GM19099 (cell line): ENCODE results near the gene MDM4.

Source experiments
- POLR2A ChIP-seq: IDR thresholded peaks from 3 replicates; pipeline ENCODE4 v1.6.1; 2011; ENCODE audit warnings: low read depth; ENCODE audit not compliant: insufficient read length; ENCODE audit errors: extremely low read depth

Gene MDM4

DNA sequence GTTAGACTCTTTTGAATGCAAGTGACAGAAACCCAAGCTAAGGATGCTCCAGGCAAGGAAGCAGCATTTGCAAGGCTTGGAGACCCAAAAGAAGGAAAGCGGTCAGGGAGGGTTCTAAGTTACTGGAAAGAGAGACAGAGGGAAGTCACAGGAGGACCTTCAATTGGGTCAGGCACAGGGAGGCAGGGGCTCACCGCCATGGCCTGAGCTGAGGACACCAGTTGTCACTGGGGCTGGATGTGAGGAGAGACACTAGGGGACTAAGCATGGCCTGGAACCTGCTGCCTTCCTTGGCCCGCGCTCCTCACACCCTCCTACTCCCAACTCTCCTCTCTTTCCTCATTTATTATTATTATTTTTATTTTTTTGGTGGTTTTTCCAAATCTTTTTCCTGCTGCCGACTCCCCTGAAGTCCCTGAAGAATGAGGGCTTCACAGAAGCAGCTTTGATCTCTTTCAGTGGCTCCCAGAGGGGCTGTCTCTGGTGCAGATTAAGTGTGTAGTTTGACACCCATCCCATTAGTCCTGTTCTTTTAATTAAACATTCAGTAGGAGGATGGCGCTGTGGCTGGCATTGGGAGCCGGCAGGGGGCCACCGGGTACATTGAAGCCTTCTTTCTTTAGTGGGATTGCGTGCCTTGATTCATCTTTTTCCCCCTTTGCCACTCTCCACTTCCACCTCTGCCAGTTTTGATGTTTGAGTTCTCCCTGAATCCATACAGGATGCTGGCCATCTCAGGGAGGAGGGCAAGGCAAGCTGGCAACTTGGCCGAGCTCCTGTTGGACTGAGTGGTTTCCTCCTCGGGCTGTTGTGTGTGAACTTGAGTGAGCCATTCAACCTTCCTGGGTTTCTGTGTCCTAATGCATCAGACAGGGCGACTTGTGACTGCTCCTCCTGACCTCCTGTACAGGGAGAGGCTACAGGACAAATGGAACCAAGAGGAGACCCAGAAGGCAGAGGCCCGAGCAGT is 59.3 kb downstream of the MDM4 start:
- TF ChIP-seq POLR2A, result no peak

DNA sequence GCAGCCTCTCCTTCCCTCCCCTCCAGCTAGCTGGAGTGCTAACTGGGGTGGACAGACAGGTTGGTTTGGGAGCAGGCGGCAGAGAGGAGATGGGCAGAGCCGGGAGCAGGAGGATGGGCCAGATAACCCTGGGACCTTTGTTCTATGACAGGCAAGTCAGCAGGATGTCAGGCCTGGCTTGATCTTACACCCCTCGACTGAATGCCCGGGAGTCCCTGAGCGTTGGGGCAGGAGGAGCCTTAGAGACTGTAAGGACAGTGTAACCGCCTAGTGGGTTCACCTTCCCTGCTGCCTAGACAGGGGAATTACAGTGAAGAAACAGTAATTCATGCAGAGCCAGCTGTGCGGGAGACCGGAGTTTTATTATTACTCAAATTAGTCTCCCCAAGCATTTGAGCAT is 60.2 kb downstream of the MDM4 start:
- no peak for TF ChIP-seq POLR2A

DNA sequence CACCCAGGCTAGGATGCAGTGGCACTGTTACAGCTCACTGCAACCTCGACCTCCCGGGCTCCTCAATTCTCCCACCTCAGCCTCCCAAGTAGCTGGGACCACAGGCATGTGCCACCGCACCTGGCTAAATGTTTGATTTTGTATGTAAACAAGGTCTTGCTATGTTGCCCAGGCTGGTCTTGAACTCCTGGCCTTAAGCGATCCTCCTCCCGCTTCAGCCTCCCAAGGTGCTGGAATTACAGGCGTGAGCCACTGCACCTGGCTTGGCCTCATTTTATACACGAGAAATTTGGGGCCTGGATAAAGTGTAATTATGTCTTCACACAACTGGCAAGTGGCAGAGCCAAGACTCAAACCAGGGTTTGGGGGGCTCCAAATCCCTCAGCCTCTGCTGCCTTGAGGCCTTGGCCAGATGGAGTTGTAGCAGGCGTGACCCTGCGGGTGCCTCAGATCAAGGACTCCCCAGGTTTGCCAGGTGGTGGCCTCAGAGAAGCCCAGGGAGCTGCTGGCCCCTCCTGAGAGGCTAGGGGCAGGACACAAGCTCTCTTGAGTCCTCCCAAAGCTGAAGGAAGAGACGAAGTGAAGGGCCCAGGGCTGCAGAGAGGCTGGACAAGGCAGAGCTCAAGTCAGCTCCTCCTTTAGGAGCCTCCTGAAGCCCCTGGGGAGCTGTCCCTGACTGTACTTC is 61.7 kb downstream of the MDM4 start:
- no peak for TF ChIP-seq POLR2A

DNA sequence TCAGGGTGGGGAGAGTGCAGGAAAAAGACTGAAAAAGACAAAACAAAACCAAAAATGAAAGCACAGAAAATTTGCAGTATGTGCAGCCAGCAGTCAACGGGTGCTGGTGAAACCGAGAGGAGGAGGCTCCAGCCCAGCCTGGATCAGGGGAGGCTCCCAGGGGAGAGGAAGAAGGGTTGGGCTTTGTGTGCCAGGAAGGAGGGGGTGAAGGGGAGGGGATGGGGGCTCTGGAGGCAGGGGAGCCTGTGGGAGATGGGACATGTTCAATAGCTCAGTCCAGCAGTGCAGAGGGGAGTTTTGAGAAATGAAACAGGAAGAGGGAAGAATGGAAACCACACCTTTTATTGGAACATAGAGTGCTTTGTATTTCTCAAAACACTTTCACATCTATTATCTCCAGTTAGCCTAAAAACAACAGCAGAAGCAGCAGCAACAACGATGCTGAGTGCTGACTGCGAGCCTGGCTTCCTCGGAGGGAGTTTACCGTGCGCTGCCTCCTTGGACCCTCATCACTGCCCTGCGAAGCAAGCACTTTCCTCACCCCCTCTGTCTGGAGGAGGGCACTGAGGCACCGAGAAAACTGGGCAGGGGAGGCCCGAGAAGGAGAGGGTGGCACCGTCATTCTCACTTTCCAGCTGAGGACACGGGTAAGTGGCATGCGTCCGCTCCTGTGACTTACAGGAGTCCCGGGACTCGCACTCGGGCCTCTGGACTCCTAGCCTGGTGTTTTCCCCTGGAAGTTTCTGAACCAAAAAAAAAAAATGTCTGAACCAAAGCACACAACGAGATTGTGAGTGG is 62.9 kb downstream of the MDM4 start:
- peak; percentile 23 for TF ChIP-seq POLR2A

DNA sequence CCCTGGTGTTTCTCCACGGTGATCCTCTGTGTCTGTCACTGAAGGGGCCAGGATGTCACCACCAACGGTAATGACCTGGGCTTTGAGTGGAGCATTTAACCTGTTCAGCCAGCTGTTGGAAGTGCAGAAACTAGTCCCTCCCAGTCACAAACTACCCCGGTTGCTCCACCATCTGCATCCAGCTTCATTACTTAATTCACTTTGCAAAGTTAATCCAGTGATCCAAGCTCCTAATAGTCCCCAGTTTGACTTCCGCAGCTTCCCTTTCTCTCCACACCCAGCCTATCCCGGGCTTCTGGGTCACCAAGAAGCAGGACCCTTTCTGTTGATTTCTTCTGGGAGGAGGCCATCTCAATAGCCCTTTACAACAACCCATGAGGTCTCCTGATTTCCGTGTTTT is 63.5 kb downstream of the MDM4 start:
- no peak for TF ChIP-seq POLR2A

DNA sequence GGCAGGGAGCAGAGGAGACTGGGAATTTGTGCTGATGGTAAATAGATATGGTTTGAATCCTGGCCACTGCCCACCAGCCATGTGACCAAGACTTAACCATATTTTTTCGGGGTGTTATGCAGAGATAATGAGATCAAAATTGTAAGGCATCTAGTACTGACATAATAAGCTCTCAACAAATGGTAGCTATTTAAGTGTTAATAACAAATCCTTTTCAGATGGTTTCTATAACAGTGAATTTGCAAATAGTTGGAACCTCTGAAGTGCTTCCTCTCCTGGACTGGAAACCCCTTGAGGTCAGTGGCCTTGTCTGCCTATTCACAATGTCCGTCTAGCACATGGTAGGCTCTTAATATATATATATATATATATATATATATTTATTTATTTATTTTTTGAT is 64.7 kb downstream of the MDM4 start:
- TF ChIP-seq POLR2A, result no peak

DNA sequence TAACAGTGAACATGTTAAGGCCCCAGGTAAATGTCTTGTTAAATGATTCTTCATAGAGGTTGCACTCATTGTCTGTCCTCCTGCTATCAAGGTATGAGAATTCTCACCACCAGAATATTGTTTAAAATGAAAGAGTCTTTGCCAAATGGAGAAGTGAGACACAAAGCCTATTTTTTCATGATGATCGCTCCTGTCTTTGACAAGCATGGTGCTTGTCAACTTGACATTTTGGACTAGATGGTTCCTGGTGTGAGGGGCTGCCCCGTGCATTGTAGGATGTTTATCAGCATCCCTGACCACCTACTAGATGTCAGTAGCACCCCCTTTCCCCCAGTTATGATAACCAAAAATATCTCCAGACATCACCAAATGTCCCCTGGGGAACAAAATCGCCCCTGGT is 65.6 kb downstream of the MDM4 start:
- TF ChIP-seq POLR2A, result no peak

DNA sequence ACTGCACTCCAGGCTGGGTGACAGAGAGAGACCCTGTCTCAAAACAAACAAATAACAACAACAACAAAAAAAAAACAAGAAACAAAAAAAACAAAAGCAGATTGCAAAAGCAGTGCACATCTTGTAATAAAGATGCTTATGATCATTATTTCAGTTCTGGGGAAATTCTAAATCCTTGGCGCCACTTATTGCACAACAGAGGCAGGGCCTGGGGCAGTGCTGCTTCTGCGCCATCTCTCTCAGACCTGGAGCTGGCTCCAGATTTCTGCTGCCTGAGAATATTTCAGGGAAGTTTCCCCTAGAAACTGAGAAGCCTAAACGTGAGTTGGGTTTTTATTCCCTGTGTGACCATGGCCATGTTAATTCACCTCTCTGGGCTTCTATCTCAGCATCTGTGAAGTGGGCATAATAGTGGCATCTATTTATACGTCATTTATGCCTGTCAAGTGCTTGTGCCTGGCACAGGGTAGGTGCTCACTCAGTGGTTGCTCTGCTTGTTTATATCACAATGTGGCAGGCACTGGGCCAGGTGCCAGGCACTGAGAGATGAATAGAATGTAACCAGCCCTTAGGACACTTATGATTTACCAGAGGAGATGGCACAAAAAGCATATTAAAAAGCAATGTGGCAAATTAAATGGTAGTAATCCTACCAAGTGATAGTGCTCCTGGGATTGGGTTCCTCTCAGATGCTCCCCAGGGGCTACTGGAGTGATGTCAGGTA is 67.9 kb downstream of the MDM4 start:
- TF ChIP-seq POLR2A, result no peak

DNA sequence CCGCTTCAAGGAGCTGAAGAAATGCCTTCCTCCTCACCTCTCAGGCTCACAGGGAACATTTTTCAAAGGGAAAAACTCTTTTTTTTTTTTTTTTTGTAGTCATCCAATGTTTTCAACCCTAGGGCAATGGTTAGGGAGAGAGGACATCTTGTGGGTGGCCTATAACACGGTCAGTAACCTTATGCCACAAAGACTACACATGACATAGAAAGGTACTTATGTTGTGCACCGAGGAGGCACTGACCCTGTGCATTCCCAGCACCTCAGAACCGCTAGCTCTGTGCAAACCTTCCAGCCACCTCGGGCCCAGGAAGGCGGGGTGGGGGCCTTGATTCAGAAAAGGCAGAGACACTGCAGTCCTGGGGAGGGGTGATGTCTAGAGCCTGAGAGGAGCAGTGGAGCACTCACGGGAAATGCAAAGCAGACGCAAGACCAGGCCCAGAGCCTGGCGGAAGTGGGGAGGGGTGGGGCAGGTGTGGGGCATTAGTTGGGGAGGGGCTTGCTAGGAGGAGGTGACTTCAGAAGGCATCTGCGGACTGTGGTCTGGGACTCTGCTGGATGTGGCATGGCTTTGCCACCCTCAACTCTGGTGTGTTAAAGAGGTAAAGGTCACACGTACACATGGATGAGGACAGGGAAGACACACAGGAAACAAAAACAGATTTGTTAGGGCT is 68.6 kb downstream of the MDM4 start:
- TF ChIP-seq POLR2A, result no peak

DNA sequence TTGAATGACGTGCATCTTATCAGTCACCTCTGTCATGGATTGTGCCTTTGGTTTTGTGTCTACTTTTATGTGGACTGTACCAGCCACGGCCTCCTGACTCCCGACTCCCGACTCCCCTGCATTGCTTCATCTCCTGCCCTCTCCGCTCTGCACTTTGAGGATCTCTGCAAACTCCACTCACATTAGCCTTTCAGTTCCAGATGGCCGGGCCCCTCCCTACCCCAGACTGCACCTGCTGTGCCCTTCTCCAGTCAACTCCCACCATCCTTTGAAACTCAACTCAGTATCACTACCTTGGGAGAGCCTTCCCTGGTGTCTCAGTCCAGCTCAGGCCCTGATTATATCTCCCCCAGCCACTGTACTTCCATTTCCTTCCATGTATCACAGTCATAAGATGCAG is 71.4 kb downstream of the MDM4 start:
- no peak for TF ChIP-seq POLR2A

DNA sequence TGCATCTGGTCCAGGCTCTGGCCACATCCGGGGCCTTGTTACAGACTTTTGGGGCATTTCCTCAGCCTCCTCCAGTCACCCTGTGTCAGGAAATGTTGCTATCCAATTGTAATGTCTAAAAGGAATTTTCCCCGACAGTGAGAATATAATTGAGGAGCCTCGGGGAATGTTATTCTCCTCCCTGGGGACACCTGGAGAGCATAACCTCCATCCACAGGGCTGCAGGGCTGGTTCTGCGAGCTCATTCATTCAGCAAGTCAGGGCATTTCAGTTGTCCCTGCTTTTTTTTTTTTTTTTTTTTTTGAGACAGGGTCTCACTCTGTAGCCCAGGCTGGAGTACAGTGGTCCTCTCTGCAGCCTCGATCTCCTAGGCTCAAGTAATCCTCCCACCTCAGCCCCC is 72.6 kb downstream of the MDM4 start:
- no peak for TF ChIP-seq POLR2A

DNA sequence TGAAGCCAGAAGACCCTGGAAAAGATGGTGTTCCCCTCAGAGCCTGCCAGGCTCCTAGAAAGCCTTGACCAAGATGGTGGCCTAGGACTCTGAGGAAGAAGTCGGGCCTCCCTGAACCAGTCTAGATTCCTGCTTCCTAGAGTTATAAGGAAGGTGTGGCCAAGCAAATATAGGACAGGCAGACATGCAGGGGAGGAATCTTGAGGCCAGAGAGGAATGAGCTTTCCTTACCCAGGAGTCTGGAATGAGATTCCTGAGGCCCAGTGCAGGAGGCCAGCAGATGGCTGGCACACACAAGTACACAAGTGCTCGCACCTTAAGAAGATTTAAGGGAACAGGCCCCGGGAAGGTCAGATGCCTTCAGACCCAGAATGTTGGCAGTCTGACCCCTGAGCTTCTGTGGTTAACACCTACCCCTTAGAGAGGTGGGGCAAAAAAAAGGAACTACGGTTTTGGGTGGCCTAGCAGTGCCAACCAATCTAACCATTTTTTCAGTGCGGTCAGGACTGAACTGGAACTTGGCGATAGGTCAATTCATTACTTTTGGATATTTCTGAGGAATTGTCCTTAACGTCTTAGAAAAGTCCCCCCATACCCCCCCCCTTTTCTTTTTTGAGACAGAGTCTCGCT is 73.3 kb downstream of the MDM4 start:
- no peak for TF ChIP-seq POLR2A

DNA sequence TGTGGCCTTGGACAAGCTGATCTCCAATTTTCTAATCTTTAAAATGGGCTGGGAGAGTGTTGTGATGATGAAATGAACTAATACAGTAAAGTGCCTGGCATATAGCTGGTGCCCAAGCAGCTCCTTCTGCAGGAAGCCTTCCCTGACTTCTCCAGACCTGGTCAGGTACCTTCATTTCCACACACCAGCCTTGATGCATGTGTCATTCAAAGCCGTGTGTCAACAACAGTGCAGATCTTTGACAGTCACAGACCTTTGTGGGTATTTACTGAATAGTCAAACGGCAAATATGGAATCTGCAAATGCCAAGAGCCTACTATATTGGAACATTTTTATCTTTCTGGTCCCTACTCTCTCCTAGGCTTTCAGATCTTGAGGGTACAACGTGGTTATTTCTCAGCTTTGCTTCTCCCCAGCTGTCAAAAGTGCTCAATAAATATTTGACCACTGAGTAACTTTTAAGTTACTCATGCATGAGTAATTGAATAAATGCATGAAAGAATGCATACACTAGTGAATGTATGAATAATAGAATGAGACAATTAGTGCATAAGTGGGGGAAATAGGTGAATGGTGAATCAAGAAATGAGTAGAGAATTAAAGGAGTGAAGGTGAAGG is 75.4 kb downstream of the MDM4 start:
- TF ChIP-seq POLR2A, result no peak
